NCI-H1436 (cell line): ENCODE data around the gene FOXL3.
"Not testable (repeated sequence)": the region's sequence is repeated elsewhere in the genome, so short reads cannot be mapped to it uniquely, and the experiment has no call there.

Source experiments
- DNase-seq: peaks from one replicate; lab custom pipeline; 2025; lab: John Stamatoyannopoulos, UW

Gene FOXL3

DNA sequence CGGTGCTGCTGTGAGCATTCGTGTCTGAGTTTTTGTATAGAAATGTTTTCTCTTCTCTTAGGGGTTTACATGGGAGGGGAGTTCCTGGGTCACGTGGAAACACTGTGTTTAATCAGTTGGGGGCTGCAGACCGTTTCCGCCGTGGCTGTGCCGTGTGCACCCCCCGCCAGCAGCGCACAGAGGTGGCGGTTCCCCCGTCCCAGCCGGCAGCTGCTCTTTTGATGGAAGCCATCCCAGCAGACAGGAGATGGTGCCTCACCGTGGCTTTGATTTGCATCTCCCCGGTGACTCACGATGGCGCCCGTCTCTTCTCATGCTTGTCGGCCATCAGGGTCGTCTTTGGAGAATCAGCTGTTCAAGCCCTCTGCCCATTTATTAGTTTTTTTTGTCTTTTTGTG, 34.9 kb upstream of the FOXL3 start:
- no peak for DNase-seq

DNA sequence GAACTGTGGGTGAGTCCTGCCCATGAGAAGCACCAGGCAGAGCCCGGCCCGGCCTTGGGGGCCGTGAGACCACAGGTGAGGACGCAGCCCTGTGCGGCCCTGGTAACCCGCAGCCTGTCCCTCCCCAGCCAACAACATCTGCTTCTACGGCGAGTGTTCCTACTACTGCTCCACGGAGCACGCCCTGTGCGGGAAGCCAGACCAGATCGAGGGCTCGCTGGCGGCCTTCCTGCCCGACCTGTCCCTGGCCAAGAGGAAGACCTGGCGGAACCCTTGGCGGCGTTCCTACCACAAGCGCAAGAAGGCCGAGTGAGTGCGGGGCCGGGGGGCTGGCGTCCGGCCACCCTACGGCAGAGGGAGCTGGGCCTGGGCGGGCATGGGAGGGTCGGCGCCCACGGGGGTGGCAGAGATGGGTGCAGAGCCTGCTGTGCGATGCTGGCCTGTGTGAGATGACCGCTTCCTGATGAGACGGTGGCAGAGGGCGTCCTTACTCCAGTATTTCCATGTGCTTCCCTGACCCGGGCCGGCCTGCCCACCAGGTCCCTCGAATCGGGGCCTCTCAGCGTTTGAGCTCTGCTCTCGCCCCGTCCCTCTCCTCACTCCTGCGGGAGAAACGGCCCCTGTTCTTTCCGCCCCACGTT, 34.1 kb upstream of the FOXL3 start:
- DNase-seq: no peak

DNA sequence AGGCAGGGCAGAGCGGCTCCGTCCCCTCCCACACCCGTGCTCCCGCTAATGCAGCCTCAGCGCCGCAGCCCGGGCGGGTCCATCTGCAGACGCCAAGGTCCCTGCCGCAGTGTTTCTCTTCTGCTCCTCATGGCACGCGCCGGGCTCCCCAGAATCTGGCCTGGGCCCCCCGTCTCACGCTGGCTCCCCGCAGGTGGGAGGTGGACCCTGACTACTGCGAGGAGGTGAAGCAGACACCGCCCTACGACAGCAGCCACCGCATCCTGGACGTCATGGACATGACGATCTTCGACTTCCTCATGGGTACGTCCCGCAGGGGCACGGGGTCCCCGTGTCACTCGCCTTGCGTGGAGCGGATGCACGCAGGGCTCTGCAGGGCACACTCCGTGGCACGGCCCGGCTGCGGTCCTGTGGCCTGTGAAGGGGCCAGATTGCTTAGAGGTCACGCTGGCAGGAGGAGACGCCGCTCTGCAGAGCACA, 33.5 kb upstream of the FOXL3 start:
- no peak for DNase-seq

DNA sequence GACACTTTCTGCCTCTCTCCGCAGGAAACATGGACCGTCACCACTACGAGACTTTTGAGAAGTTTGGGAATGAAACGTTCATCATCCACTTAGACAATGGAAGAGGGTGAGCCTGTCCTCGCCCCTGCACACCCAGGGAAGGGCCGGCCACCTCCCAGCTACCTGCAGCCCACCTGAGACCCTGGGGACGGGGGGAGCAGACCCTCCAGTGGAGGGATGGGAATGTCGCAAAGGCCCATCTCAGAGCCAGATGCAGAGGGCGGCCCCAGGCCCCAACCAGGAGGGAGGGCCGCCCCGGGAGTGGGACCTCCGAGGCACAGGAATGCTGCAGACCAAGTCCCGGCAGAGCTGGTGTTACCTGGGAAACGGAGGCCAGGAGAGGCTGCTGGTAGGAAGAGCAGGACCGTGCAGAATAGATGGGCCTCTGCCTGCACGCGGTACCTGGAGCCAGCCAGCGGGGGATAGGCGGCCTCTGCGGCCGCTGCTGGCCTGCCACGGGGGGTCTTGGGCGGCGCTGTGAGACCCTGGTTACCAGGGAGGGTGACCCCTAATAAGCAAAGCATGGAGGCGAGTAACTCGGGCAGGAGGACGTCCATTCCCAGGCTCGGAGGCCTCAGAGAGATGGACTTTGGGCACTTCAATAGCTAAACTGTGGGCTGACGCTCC, 32.9 kb upstream of the FOXL3 start:
- DNase-seq: no peak

DNA sequence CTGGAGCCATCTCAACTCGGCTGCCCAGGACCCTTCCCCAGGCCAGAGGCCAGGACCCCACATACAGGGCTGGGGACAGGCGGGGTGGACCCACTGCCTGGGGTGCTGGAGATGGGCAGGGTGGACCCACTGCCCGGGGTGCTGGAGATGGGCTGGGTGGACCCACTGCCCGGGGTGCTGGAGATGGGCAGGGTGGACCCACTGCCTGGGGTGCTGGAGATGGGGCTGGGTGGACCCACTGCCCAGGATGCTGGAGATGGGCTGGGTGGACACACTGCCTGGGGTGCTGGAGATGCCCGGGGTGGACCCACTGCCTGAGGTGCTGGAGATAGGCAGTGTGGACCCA, 32.4 kb upstream of the FOXL3 start:
- no peak for DNase-seq

DNA sequence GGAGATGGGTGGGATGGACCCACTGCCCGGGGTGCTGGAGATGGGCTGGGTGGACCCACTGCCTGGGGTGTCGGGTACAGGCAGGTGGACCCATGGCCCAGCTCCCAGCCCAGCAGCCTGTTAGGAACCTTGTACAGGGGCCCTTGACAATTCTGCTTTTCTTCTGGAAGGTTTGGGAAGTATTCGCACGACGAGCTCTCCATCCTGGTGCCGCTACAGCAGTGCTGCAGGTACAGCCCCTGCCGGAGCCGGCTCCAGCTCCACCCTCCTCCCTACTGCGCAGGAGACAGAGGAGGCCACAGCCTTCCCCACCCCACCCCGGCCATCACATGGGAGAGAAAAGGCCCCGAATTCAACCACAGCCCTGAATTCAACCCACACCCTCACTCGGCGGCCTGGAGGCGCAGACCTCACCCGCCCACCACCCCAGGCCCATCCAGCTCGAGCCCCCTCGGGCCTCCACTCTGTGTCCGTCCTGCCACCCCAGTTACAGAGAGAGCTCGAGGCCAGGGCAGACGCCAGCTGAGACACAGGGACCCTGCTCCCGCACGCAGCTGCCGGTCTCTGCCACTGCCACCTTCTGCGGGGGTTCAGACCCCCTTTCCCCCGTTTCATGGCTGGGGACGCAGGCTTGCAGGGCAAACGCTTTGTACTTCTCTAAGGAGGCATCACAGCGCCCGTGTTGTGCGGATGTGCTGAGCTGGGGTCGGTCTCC, 31.3 kb upstream of the FOXL3 start:
- no peak for DNase-seq

DNA sequence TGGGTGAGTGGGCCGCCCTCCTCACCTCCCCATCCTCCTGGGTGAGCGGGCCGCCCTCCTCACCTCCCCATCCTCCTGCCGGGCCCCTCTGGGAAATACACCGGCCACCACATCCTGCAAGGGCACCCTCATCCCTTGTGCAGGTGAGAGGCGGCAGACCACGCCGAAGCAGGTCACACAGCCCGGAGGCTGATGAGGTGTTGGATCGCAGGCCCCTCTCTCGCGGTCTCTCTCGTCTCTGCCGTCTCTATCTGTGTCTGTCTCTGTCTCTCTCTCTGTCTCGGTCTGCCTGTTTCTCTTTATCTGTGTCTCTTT, 30.8 kb upstream of the FOXL3 start:
- DNase-seq: no peak

DNA sequence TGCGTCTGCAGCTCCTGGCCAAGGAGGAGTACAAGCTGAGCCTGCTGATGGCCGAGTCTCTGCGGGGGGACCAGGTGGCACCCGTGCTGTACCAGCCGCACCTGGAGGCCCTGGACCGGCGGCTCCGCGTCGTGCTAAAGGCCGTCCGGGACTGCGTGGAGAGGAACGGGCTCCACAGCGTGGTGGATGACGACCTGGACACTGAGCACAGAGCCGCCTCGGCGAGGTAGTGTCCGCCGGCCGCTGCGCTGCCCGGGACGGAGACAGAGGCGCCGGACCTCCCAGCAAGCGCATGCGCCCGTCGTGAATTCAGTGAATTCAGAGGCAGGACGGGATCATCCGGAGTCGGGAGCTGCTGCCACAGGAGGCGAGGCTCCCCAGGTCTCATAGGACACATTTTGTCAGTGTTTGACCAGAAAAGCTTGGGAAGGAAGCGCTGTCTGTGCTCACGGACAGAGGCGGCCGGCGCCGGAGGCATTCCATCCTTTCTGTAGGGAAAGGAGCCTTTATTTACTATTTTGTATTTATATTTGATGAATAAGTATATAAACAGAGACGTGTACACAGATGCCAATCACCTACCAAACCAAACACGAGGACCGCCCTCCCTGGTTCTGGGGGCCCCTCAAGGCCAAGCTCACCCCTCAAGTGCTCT, 30.1 kb upstream of the FOXL3 start:
- DNase-seq: no peak

DNA sequence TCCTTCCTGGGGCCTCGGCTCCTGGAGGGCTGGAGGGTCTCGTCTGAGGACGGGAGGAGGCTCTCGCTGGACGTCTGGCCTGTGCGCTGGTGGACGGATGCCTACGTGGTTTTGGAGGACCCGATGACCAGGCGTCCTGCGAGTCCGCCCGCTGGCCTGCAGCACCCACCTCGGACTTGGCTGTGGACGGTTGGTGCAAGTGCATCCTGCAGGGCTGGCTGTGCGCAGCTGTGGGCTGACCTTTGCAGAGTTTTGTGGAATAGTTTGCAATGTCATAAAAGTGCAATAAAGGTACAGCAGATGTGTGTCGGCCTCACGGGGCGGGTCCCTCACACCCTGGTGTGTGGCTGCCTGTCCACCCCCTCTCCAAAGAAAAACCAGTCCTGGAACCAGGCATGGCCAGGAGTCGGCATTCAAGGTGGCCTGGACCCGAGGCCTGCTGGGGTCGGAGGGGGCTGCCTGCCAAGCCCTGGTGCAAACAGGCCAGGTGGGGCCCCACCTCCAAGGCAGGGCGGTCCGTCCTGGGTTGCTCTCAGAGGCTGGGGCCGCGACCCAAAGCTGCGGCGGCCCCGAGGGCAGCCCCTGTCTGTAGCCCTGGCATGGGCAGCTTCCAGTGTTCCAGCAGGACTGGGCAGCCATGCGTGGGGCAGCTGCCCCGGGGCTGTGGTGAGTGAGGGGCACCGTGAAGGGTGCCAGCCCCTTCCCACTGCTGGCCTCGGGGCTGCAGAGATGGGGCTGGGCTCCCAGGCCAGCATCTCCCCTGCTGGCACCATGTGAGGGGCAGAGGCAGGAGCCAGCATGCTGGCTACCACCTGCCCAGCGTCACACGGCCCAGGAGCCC, 29.3 kb upstream of the FOXL3 start:
- DNase-seq: no peak

DNA sequence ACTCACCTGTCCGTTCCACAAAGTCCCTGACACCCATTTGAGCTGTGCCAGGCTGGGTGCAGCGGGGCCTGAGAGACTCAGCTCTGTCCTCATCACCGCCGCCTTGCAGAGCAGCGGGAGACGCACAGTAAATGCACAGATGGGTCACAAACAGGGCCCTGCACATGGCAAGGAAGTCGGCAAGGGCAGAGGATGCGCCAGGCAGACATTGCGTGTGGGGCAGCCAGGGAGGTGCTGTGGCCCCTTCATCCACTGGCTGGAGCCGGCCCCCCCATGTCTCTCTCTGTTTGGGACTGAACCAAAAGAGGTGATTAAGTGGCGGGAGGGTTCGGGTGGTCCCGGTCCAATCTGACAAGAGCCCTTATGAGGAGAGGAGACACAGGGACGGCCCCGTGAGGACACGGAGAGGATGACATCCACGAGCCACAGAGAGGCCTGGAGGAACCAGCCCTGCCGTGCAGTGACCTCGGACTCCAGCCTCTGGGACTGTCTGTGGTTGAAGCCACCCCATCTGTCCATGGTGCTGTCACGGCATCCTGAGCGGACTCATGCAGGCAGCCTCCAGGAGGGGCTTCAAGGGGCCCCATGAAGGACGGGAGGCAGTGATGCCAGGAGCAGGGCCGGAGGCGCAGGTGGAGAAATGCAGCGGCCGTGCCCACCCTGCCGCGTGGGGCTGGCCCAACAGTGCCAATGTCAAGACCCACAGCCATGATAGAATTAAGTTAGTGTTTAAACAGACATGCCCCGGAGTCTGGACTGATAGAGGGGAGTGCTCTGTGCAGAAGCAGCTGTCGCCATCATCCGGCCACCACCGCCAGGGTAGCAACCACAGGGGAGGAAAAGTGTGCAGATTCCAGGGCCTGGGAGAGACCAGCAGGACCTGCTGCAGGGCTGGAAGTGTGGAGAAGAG, 28.4 kb upstream of the FOXL3 start:
- DNase-seq: no peak

DNA sequence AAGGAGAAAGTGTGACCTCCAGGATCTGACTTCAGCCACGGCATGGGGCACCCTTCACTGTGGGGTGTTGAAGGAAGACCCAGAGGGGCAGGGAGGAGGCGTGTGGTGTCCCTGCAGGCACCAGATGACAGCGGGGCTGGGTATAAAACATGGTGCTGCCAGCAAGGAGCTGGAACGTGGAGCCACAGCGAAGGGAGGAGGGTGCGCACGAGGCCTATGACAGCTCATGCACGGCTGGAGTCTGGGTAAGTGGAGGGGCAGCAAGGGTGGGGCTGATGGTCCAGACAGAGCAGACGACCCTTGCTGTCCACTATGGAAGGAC, 27.8 kb upstream of the FOXL3 start:
- no peak for DNase-seq

DNA sequence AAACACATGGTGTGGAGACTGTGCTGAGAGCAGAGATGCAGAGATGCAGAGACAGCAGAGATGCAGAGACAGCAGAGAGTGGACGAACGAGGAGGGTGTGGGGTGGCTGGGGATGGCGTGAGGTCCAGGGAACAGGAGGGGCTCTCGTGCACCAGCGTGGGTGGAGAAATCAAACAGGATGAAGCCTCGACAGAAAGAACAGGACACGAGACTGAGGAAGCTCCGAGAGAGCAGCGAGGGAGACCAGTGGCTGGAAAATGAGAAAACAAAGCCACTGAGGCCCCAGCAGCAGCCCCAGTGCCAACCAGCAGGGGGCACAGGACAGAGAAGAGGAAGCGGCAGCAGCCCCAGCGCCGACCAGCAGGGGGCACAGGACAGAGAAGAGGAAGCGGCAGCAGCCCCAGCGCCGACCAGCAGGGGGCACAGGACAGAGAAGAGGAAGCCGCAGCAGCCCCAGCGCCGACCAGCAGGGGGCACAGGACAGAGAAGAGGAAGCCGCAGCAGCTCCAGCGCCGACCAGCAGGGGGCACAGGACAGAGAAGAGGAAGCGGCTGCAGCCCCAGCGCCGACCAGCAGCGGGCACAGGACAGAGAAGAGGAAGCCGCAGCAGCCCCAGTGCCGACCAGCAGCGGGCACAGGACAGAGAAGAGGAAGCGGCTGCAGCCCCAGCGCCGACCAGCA, 27.2 kb upstream of the FOXL3 start:
- not testable (repeated sequence) for DNase-seq

DNA sequence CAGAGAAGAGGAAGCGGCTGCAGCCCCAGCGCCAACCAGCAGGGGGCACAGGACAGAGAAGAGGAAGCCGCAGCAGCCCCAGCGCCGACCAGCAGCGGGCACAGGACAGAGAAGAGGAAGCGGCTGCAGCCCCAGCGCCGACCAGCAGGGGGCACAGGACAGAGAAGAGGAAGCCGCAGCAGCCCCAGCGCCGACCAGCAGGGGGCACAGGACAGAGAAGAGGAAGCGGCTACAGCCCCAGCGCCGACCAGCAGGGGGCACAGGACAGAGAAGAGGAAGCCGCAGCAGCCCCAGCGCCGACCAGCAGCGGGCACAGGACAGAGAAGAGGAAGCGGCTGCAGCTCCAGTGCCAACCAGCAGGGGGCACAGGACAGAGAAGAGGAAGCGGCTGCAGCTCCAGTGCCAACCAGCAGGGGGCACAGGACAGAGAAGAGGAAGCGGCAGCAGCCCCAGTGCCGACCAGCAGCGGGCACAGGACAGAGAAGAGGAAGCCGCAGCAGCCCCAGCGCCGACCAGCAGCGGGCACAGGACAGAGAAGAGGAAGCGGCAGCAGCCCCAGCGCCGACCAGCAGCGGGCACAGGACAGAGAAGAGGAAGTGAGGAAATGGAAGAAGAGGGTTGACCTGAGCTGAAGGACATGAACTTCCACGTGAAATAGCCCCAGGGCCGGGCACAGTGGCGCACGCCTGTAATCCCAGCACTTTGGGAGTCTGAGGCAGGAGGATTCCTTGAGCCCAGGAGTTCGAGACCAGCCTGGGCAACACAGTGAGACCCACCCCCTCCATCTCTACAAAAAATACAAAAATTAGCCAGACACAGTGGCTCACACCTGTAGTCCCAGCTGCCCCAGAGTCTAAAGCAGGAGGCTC, 26.3 kb upstream of the FOXL3 start:
- not testable (repeated sequence) for DNase-seq

DNA sequence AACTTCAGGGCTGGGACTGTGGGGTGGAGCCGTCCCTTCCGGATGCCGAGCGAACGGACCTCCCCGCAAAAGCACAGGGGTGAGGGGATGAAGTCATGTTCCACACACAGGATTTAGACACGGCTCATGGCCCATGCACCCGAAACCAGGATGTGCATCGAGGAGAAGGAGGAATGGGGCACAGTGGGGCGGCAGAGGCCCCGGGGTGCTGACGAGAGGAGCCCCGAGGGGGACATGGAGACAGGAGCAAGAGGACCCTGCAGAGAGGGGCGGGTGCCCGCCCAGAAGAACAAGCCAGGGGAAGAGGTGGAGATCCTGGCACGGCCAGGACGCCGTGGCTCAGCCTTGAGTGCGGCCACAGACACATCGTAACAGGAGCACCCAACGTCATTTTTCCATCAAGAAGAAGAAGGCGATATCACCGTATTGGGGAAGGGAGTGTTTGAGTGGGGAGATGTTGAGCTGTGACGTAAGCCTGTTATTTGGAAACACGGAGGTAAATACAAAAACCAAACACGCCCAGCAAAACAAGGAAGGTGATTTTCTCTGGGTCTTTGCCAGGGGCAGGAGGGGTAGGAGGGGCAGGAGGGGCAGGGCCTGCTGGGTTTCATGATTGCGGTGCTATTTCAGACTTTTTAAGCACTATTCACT, 25.3 kb upstream of the FOXL3 start:
- DNase-seq: peak; percentile 12

DNA sequence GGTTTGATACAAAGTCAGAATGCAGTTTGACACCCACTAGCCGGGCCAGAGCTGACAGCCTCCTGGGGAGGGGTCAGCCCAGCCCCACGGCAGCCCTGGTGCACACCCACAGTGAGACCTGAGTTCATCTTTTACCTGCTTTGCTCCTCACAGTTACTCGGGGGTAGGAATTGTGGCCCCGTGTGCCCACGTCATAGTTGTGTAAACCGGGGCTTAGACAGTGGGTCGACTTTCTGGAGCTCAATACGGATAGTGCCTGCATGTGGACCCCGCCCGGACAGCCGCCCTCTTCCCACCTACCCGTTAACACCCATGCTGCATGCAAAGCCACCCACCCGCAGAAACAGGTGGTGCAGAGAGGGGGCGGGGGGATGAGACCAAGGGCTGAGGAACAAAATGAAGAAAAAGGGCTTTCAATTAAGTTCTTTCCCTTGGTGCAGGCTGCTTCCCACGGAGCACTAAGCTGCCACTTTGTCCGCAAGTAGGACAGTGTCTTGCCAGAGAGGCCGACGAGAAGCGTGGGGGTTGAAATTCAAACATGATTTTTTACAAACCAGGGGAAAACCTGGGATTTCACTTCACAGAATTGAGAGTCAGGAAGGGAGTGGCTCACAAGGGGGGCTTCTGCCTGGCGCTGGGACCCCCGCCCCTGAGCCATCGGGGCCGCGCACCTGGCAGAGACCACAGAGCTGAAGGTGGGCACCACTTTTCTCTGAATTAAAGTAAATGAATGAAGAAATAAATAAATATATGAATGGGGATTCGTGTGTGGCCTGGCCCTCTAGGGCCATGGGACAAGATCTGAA, 24.6 kb upstream of the FOXL3 start:
- no peak for DNase-seq

DNA sequence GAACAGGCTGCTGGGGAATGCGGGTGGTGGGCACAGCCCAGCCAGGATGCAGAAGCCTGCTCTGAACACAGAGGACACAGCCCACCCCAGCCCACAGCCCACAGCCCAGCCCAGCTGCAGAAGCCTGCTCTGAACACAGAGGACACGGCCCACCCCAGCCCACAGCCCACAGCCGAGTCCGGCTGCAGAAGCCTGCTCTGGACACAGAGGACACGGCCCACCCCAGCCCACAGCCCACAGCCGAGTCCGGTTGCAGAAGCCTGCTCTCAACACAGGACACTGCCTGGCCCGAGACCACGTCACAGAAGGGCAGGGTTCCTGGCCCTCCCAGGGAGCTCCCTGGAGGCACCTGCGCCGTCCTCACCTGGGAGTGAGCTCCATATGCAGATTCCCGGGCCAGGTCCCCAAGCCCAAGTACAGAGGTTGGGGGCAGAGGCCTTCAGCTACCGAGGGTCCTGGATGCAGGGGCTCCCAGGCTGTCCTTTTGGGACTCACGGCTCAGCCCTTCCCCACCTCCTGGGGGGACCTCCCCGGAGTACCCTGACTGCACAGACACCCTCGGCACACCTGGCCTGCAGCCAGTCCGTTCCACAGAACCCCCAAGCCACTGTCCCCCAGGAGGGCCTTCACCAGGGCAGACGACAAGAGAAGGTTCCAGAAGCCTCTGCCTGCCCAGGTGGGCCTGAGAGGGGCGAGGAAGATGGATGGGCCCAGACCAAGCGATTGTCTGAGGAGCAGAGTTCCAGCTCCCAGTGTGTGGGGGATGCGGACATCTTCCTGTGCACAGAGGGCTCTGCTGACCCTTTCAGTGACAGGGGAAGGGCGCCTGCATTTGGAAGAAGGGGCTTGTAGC, 23.7 kb upstream of the FOXL3 start:
- DNase-seq: no peak
